Measurements from ENCODE around the gene FIBIN.
"Not testable (repeated sequence)": the region's sequence is repeated elsewhere in the genome, so short reads cannot be mapped to it uniquely, and the experiment has no call there.

The FIBIN gene

GRCh38 chr11:26993965-26994457 lies at the start of gene FIBIN:
TSS of gene FIBIN (plus strand) at chr11:26994112. CDS start at chr11:26994527, 415 bp downstream.
- DNase-seq, result no peak

- DNase-seq, result no peak
Measured at GRCh38 chr11:26944866-26945664, 48.8 kb upstream of the FIBIN start.

- no peak for DNase-seq
Measured at GRCh38 chr11:26946257-26946716, 47.6 kb upstream of the FIBIN start.

- no peak for DNase-seq
Measured at GRCh38 chr11:26947379-26947844, 46.5 kb upstream of the FIBIN start.

GRCh38 chr11:26947904-26948639 lies 45.8 kb upstream of the FIBIN start:
- no peak for DNase-seq

- DNase-seq, result no peak
Measured at GRCh38 chr11:26948881-26949280, 45.0 kb upstream of the FIBIN start.

- no peak for DNase-seq
Measured at GRCh38 chr11:26949846-26950245, 44.1 kb upstream of the FIBIN start.

GRCh38 chr11:26950260-26950719 lies 43.6 kb upstream of the FIBIN start:
- DNase-seq, result no peak

GRCh38 chr11:26951809-26952515 lies 42.0 kb upstream of the FIBIN start:
- DNase-seq, result peak; percentile 3

GRCh38 chr11:26953770-26954392 lies 40.0 kb upstream of the FIBIN start:
- no peak for DNase-seq

GRCh38 chr11:26958005-26958701 lies 35.8 kb upstream of the FIBIN start:
- no peak for DNase-seq

GRCh38 chr11:26958702-26959049 lies 35.2 kb upstream of the FIBIN start:
- no peak for DNase-seq

- no peak for DNase-seq
Measured at GRCh38 chr11:26960281-26960680, 33.6 kb upstream of the FIBIN start.

GRCh38 chr11:26963764-26964163 lies 30.1 kb upstream of the FIBIN start:
- DNase-seq, result no peak

GRCh38 chr11:26964339-26964738 lies 29.6 kb upstream of the FIBIN start:
- DNase-seq, result no peak

- not testable (repeated sequence) for DNase-seq
Measured at GRCh38 chr11:26964847-26965485, 28.9 kb upstream of the FIBIN start.

GRCh38 chr11:26971961-26972360 lies 22.0 kb upstream of the FIBIN start:
- DNase-seq, result no peak

- no peak for DNase-seq
Measured at GRCh38 chr11:26974069-26974783, 19.7 kb upstream of the FIBIN start.

GRCh38 chr11:26974996-26975395 lies 18.9 kb upstream of the FIBIN start:
- DNase-seq, result no peak

- no peak for DNase-seq
Measured at GRCh38 chr11:26976389-26976788, 17.5 kb upstream of the FIBIN start.

GRCh38 chr11:26977209-26977608 lies 16.7 kb upstream of the FIBIN start:
- not testable (repeated sequence) for DNase-seq
